Measurements from ENCODE around the gene ITGA1. TPM values are rescaled to one million over a fixed set of nuclear protein-coding genes. Genes with fewer than 3 reads are reported as not detected.

ITGA1 gene
- total RNA-seq, 1 donor from 2014 or later = 346 TPM

DNA sequence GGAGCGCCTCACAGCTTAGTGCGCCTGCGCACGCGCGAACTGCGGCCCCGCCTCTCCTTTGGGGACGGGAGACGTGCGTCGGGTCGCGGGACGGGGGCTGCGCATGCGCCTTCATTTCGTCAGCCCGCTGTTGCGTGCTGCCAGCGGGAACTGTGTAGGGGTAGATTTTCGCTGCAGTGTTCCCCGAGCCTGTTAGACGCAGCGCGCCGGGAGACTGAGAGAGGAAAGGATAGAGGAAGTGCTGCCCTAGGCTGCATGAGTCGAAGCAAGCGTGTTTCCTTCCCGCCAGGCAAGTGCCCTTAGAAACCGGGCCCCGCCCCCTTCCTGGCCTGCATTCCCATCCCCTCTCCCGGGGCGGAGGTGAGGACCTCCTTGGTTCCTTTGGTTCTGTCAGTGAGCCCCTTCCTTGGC, 12.3 kb downstream of the ITGA1 start:
- Mint-ChIP-seq H3K27me3 (ENCODE audit: low read depth) (no peaks in the 10 kb centered on the region), H3K27ac (ENCODE audit: unreplicated experiment) (peak overlapping the region; percentile 98), H3K9me3 (ENCODE audit: low read depth) (no peaks in the 10 kb centered on the region), H3K36me3 (ENCODE audit: low read depth) (peaks cover 29% of the 10 kb centered on the region), H3K4me1 (ENCODE audit: low read depth) (peaks cover 63% of the 10 kb centered on the region), H3K4me3 (ENCODE audit: unreplicated experiment) (peak overlapping the region; percentile 90)
- no peak for TF ChIP-seq CTCF (IDR thresholded peaks at IDR 0.05)
- DNase-seq (ENCODE audit: low spot score) = peak; percentile 98

- Mint-ChIP-seq H3K36me3 (ENCODE audit: low read depth) (peaks cover 34% of the 10 kb centered on the region), H3K4me3 (ENCODE audit: unreplicated experiment) (peak overlapping the region; percentile 90), H3K27me3 (ENCODE audit: low read depth) (no peaks in the 10 kb centered on the region), H3K9me3 (ENCODE audit: low read depth) (no peaks in the 10 kb centered on the region), H3K27ac (ENCODE audit: unreplicated experiment) (peak overlapping the region; percentile 98), H3K4me1 (ENCODE audit: low read depth) (peaks cover 64% of the 10 kb centered on the region)
- TF ChIP-seq CTCF (IDR thresholded peaks at IDR 0.05) = peak; percentile 46
- peak; percentile 93 for DNase-seq (ENCODE audit: low spot score)
Measured at GRCh38 chr5:52800394-52801213, 12.9 kb downstream of the ITGA1 start.

DNA sequence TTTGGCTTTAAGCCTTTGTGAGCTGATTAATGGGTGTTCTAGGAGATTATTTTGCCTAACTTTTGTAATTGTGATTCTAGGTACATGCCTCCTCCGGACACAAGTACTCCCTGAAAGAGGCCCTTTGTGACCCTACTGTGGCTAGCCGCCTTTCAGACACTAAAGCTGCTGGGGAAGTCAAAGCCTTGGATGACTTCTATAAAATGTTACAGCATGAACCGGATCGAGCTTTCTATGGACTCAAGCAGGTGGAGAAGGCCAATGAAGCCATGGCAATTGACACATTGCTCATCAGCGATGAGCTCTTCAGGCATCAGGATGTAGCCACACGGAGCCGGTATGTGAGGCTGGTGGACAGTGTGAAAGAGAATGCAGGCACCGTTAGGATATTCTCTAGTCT, 13.6 kb downstream of the ITGA1 start:
- DNase-seq (ENCODE audit: low spot score) = no peak
- TF ChIP-seq CTCF (IDR thresholded peaks at IDR 0.05) = no peak
- no peaks in the 10 kb centered on the region for H3K27me3 Mint-ChIP-seq (ENCODE audit: low read depth)
- peak overlapping the region; percentile 98 for H3K27ac Mint-ChIP-seq (ENCODE audit: unreplicated experiment)
- peak overlapping the region; percentile 90 for H3K4me3 Mint-ChIP-seq (ENCODE audit: unreplicated experiment)
- H3K4me1 Mint-ChIP-seq (ENCODE audit: low read depth) = peaks cover 65% of the 10 kb centered on the region
- no peaks in the 10 kb centered on the region for H3K9me3 Mint-ChIP-seq (ENCODE audit: low read depth)
- peaks cover 38% of the 10 kb centered on the region for H3K36me3 Mint-ChIP-seq (ENCODE audit: low read depth)

GRCh38 chr5:52802272-52802973, 14.7 kb downstream of the ITGA1 start:
- Mint-ChIP-seq H3K9me3 (ENCODE audit: low read depth) (no peaks in the 10 kb centered on the region), H3K27me3 (ENCODE audit: low read depth) (no peaks in the 10 kb centered on the region), H3K36me3 (ENCODE audit: low read depth) (peaks cover 36% of the 10 kb centered on the region), H3K4me1 (ENCODE audit: low read depth) (peaks cover 62% of the 10 kb centered on the region), H3K4me3 (ENCODE audit: unreplicated experiment) (peak overlapping the region; percentile 90), H3K27ac (ENCODE audit: unreplicated experiment) (peak overlapping the region; percentile 98)
- no peak for TF ChIP-seq CTCF (IDR thresholded peaks at IDR 0.05)
- DNase-seq (ENCODE audit: low spot score) = no peak

- Mint-ChIP-seq H3K36me3 (ENCODE audit: low read depth) (peaks cover 37% of the 10 kb centered on the region), H3K27me3 (ENCODE audit: low read depth) (no peaks in the 10 kb centered on the region), H3K9me3 (ENCODE audit: low read depth) (no peaks in the 10 kb centered on the region), H3K4me1 (ENCODE audit: low read depth) (peaks cover 62% of the 10 kb centered on the region), H3K4me3 (ENCODE audit: unreplicated experiment) (peak overlapping the region; percentile 90), H3K27ac (ENCODE audit: unreplicated experiment) (peak overlapping the region; percentile 98)
- TF ChIP-seq CTCF (IDR thresholded peaks at IDR 0.05) = no peak
- DNase-seq (ENCODE audit: low spot score) = no peak
Measured at GRCh38 chr5:52802974-52803336, 15.2 kb downstream of the ITGA1 start.
